ENCODE data around the gene NFATC1.
A peak's percentile ranks its signal among the peaks of the same experiment; 100 is the strongest.

Gene NFATC1

GRCh38 chr18:79388043-79388442, 7.7 kb upstream of the NFATC1 start:
- no peak for DNase-seq (ENCODE audit: low spot score)
- no peak overlapping the region for H3K4me3 Mint-ChIP-seq
- H3K9me3 Mint-ChIP-seq: no peaks in the 10 kb centered on the region
- H3K27me3 Mint-ChIP-seq (ENCODE audit: low read depth): peaks cover 35% of the 10 kb centered on the region
- H3K36me3 Mint-ChIP-seq (ENCODE audit: low read depth): no peaks in the 10 kb centered on the region
- peaks cover 3% of the 10 kb centered on the region for H3K4me1 Mint-ChIP-seq (ENCODE audit: low read depth)
- H3K27ac Mint-ChIP-seq: no peak overlapping the region

DNA sequence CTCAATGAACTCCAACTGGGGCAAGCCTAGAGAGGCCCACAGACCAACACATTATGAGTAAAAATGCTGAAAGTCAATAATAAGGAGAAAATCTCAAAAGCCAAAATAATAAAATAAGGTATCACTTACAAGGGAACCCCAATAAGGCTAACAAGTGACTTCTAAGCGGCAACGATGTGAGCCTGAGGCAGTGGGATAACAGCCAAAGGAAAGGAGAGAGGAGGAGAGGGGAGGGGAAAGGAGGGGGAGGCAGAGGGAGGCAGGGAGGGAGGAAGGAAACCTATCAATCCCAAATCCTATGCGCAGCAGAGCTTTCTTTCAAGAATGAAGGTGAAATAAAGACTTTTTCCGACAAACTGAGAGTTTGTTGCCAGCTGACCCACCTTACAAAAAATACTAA, 6.0 kb upstream of the NFATC1 start:
- no peaks in the 10 kb centered on the region for H3K36me3 Mint-ChIP-seq (ENCODE audit: low read depth)
- H3K4me1 Mint-ChIP-seq (ENCODE audit: low read depth): peaks cover 7% of the 10 kb centered on the region
- DNase-seq (ENCODE audit: low spot score): no peak
- no peaks in the 10 kb centered on the region for H3K9me3 Mint-ChIP-seq
- H3K27me3 Mint-ChIP-seq (ENCODE audit: low read depth): peaks cover 39% of the 10 kb centered on the region
- H3K4me3 Mint-ChIP-seq: no peak overlapping the region
- no peak overlapping the region for H3K27ac Mint-ChIP-seq

DNA sequence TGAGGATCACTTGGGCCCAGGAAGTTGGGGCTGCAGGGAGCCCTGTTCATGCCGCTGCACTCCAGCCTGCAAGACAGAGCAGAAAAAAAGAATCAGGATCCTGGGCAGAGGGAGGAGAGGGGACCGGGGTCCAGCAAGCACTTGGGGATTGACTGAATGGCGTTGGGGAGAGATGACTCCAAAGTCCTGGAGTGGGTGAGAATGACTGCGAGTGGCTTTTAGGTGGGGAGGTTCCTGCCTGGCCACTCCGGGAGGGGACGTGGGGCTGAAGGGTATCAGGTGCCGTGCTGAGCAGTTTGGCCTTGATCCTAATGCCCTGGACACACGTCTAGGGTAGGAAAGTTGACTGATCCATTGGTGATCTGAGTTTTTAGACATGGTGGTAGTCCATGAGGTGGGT, 3.5 kb upstream of the NFATC1 start:
- H3K9me3 Mint-ChIP-seq: no peaks in the 10 kb centered on the region
- H3K27me3 Mint-ChIP-seq (ENCODE audit: low read depth): peaks cover 39% of the 10 kb centered on the region
- H3K36me3 Mint-ChIP-seq (ENCODE audit: low read depth): no peaks in the 10 kb centered on the region
- no peak overlapping the region for H3K4me3 Mint-ChIP-seq
- no peak for DNase-seq (ENCODE audit: low spot score)
- no peak overlapping the region for H3K27ac Mint-ChIP-seq
- H3K4me1 Mint-ChIP-seq (ENCODE audit: low read depth): peaks cover 8% of the 10 kb centered on the region

GRCh38 chr18:79393181-79393634, 2.5 kb upstream of the NFATC1 start:
- H3K27me3 Mint-ChIP-seq (ENCODE audit: low read depth): peaks cover 32% of the 10 kb centered on the region
- H3K27ac Mint-ChIP-seq: peak overlapping the region; percentile 77
- no peaks in the 10 kb centered on the region for H3K9me3 Mint-ChIP-seq
- H3K36me3 Mint-ChIP-seq (ENCODE audit: low read depth): no peaks in the 10 kb centered on the region
- H3K4me3 Mint-ChIP-seq: peak overlapping the region; percentile 84
- DNase-seq (ENCODE audit: low spot score): no peak
- H3K4me1 Mint-ChIP-seq (ENCODE audit: low read depth): peaks cover 17% of the 10 kb centered on the region

GRCh38 chr18:79393635-79394533, 1.8 kb upstream of the NFATC1 start:
- peak overlapping the region; percentile 77 for H3K27ac Mint-ChIP-seq
- H3K4me1 Mint-ChIP-seq (ENCODE audit: low read depth): peaks cover 22% of the 10 kb centered on the region
- peak; percentile 46 for DNase-seq (ENCODE audit: low spot score)
- H3K27me3 Mint-ChIP-seq (ENCODE audit: low read depth): peaks cover 32% of the 10 kb centered on the region
- peaks cover 1% of the 10 kb centered on the region for H3K36me3 Mint-ChIP-seq (ENCODE audit: low read depth)
- peak overlapping the region; percentile 84 for H3K4me3 Mint-ChIP-seq
- H3K9me3 Mint-ChIP-seq: no peaks in the 10 kb centered on the region

DNA sequence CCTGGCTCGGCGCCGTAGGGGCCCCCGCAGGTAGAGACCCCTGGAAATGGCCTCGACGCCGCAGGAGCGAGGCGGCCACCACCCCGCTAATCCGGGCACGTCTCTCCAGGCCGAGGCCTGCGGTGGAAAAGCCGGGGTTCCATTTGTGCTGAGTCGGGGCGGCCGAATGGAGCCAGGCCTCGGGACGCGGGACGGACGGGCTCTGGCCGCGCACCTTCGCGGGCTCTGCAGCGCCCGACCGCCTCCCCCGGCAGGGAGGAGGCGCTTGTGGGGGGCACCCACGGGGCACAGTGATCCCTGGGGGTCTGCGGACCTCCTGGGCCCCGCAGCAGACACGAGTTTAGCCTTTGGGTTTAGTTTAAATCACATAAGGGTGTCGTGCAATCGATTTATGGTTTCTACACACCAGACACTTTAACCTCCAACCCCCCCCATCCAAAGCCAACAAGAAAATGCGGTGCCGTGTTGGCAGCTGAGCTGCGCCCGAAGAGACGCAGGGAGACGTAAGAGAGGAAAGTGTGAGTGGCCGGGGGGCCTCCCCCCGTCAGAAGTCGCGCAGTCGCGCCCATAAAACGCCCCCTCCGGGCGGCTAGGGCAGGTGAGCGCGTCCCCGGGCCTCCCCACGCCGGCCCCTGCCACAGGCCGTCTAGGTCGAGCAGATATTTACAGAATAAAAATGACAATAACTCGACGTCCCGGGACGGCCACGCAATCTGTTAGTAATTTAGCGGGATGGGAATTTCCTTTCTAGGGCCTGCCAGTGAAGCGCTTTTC, 1.0 kb upstream of the NFATC1 start:
- Mint-ChIP-seq H3K36me3 (ENCODE audit: low read depth) (peaks cover 3% of the 10 kb centered on the region), H3K9me3 (no peaks in the 10 kb centered on the region), H3K4me1 (ENCODE audit: low read depth) (peaks cover 25% of the 10 kb centered on the region), H3K27me3 (ENCODE audit: low read depth) (peaks cover 25% of the 10 kb centered on the region), H3K27ac (peak overlapping the region; percentile 68), H3K4me3 (peak overlapping the region; percentile 79)
- DNase-seq (ENCODE audit: low spot score): peak; percentile 81

- H3K4me1 Mint-ChIP-seq (ENCODE audit: low read depth): peaks cover 25% of the 10 kb centered on the region
- no peak overlapping the region for H3K27ac Mint-ChIP-seq
- DNase-seq (ENCODE audit: low spot score): no peak
- H3K4me3 Mint-ChIP-seq: no peak overlapping the region
- no peaks in the 10 kb centered on the region for H3K9me3 Mint-ChIP-seq
- peaks cover 3% of the 10 kb centered on the region for H3K36me3 Mint-ChIP-seq (ENCODE audit: low read depth)
- peaks cover 23% of the 10 kb centered on the region for H3K27me3 Mint-ChIP-seq (ENCODE audit: low read depth)
Measured at GRCh38 chr18:79395308-79395640, 456 bp upstream of the NFATC1 start.

DNA sequence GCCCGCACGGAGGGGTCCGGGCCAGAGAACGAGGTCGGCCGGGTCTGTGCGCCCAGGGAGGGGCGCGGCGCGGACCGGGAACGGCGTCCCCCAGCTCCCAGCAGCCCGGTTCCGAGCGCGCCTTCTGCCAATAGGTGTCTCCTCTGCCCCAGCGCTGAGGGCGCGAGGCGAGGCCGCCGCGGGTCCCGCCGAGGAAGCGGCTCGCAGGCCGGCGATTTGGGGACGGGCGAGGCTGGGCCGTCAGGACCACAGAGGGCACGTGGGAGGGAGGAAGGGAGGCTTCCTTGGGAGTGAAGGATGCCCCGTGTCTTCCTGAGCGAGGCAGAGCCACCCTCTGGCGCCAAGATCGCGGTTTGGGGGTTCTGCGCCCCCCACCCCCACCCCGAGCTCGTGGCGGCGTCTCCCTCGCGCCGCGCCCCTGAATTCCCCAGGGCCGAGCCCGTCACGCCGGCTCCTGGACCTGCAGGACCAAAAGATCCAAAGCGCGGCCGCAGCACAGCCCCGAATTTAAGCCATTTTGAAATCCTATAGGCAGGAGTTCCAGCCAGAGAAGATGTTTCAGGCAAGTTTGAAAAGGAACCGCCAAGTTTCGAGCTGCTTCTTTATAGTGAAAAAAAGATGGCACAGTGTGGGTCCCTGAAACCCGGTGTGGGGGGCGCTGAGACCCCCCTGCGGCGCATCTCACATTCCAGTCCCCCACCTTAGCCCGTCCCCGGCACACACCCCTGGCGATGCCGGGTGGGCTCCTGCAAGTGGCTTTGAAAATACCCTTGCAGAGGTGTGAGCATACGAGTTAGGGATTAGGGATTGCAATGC, 909 bp downstream of the NFATC1 start:
- peaks cover 8% of the 10 kb centered on the region for H3K36me3 Mint-ChIP-seq (ENCODE audit: low read depth)
- peak; percentile 43 for DNase-seq (ENCODE audit: low spot score)
- peak overlapping the region; percentile 52 for H3K27ac Mint-ChIP-seq
- H3K4me3 Mint-ChIP-seq: peak overlapping the region; percentile 69
- peaks cover 32% of the 10 kb centered on the region for H3K4me1 Mint-ChIP-seq (ENCODE audit: low read depth)
- no peaks in the 10 kb centered on the region for H3K9me3 Mint-ChIP-seq
- H3K27me3 Mint-ChIP-seq (ENCODE audit: low read depth): peaks cover 14% of the 10 kb centered on the region

DNA sequence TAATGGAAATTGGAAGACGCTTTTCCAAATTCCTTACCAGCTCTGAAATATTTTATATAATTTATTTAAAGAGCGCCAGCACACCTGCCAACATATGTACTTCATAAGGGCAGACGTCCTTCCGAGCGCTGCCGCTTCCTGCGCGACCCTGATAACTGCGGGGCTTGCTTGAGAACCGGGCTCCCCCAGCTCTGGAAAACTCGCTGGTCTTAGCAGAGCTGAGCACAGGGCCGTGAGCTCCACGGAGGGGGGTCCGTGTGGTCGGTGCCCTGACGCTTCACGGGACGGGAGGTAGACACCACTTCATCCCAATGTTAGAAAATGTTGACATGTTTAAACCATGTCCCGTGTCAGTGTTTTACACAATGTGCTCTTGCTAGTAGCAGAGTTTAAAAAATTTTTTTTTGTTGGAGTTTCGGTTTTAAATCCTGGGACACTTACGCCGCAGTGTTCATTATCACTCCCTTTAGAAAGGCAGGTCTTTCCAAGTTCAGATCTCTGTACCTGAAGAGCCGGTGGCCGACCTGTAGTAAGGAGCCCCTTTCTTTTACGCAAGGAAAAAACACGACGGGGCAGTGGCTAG, 1.6 kb downstream of the NFATC1 start:
- H3K36me3 Mint-ChIP-seq (ENCODE audit: low read depth): peaks cover 8% of the 10 kb centered on the region
- peaks cover 8% of the 10 kb centered on the region for H3K27me3 Mint-ChIP-seq (ENCODE audit: low read depth)
- no peak overlapping the region for H3K27ac Mint-ChIP-seq
- H3K4me3 Mint-ChIP-seq: peak overlapping the region; percentile 90
- H3K4me1 Mint-ChIP-seq (ENCODE audit: low read depth): peaks cover 31% of the 10 kb centered on the region
- no peak for DNase-seq (ENCODE audit: low spot score)
- H3K9me3 Mint-ChIP-seq: no peaks in the 10 kb centered on the region

DNA sequence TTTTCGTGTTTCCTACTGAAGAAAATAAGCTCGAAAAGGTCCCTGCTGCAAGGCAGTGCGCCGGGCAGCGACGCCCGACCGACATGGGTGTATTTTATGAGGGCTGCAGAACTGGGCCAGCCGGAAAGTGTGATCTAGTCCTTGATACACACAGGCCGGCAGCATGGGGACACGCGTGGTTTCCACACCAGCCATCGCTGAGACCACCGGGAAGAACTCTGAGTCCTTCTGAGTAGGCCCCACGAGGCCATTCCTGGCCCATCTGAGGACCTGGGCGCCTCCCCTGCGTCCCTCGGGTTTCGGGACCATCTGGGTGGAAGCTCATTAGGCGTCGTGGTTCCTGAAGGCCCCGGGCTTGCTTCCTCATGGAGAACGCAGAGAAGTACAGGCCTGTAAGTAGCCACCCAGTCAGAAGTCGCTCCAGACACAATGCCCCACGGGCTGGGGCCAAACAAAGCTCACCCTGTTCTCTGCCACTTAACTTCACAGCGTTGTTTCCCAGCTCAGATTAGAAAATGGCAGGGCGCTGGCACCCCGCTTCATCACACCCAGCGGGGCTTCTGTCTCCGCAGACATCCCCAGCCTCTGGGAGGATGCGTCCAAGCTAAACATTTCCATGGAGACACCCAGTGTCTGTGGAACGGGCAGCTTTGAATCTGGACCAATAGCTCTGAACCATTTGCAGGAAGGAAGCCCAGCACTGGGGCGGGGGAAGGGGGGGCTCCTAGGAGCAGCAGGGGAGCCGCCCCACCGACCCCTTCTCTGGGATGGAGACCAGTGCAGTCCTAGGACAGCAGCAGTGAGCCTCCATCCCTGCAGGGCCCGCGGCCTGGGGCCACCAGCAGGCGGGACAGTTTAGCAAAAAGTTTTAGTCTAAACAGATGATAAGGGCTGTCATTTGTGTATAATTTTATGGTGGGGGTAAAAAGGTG, 2.4 kb downstream of the NFATC1 start:
- Mint-ChIP-seq H3K9me3 (no peaks in the 10 kb centered on the region), H3K36me3 (ENCODE audit: low read depth) (peaks cover 13% of the 10 kb centered on the region), H3K4me1 (ENCODE audit: low read depth) (peaks cover 37% of the 10 kb centered on the region), H3K4me3 (peak overlapping the region; percentile 90), H3K27ac (peak overlapping the region; percentile 97), H3K27me3 (ENCODE audit: low read depth) (peaks cover 3% of the 10 kb centered on the region)
- no peak for DNase-seq (ENCODE audit: low spot score)

GRCh38 chr18:79399275-79400081, 3.7 kb downstream of the NFATC1 start:
- H3K9me3 Mint-ChIP-seq: no peaks in the 10 kb centered on the region
- peak overlapping the region; percentile 90 for H3K4me3 Mint-ChIP-seq
- no peaks in the 10 kb centered on the region for H3K27me3 Mint-ChIP-seq (ENCODE audit: low read depth)
- H3K4me1 Mint-ChIP-seq (ENCODE audit: low read depth): peaks cover 47% of the 10 kb centered on the region
- peak overlapping the region; percentile 97 for H3K27ac Mint-ChIP-seq
- DNase-seq (ENCODE audit: low spot score): peak; percentile 39
- H3K36me3 Mint-ChIP-seq (ENCODE audit: low read depth): peaks cover 13% of the 10 kb centered on the region

GRCh38 chr18:79400091-79400590, 4.4 kb downstream of the NFATC1 start:
- Mint-ChIP-seq H3K4me1 (ENCODE audit: low read depth) (peaks cover 51% of the 10 kb centered on the region), H3K36me3 (ENCODE audit: low read depth) (peaks cover 13% of the 10 kb centered on the region), H3K27me3 (ENCODE audit: low read depth) (no peaks in the 10 kb centered on the region), H3K4me3 (no peak overlapping the region), H3K9me3 (no peaks in the 10 kb centered on the region), H3K27ac (no peak overlapping the region)
- DNase-seq (ENCODE audit: low spot score): peak; percentile 53
